Activated naive CD8-positive, alpha-beta T cell treated with anti-CD3 and anti-CD28 coated beads, Interleukin-2, amount 10 ng/mL, durations not matched to agents 7 days and 5 days (primary cell): ENCODE data around the gene VPS37C. TPM values are rescaled to one million over a fixed set of nuclear protein-coding genes. Genes with fewer than 3 reads are reported as not detected.

ENCODE experiments used
- ATAC-seq: fragments of 150-1000 bp; cut with Tn5 transposase; one replicate; pipeline ENCODE4 v1.10.0; 2021; ENCODE audit warnings: low read depth, moderate library complexity
- POLR2A ChIA-PET: fragments of 350-600 bp; sonication (Branson Sonifier 250); formaldehyde crosslinking; loops from one replicate; lab custom pipeline; 2021; ENCODE audit warnings: antibody characterized with exemption; lab: Charles Lee
- DNase-seq: peaks from one replicate; pipeline ENCODE4 v3.0.0; 2021
- H3K27ac Mint-ChIP-seq: one replicate; pipeline ENCODE4 v1.8.0; 2022; ENCODE audit warnings: mild to moderate bottlenecking, mixed read lengths
- H3K27me3 Mint-ChIP-seq: one replicate; pipeline ENCODE4 v1.8.0; 2022; ENCODE audit warnings: mild to moderate bottlenecking, moderate library complexity, mixed read lengths
- H3K36me3 Mint-ChIP-seq: one replicate; pipeline ENCODE4 v1.8.0; 2021; ENCODE audit warnings: mild to moderate bottlenecking, mixed read lengths
- H3K4me1 Mint-ChIP-seq: one replicate; pipeline ENCODE4 v1.8.0; 2021; ENCODE audit warnings: mixed read lengths
- H3K4me3 Mint-ChIP-seq: one replicate; pipeline ENCODE4 v1.8.0; 2022; ENCODE audit warnings: mild to moderate bottlenecking, moderate library complexity, mixed read lengths
- H3K9me3 Mint-ChIP-seq: one replicate; pipeline ENCODE4 v1.8.0; 2021; ENCODE audit warnings: mixed read lengths
- total RNA-seq, 2 experiments: library from RNA; stranded (reverse); gene quantifications; one replicate each; pipeline ENCODE4 v1.2.3, GENCODE V29; 2021

VPS37C gene
- total RNA-seq, 2 experiments from 2014 or later, result 5.6 to 6.0 TPM

DNA sequence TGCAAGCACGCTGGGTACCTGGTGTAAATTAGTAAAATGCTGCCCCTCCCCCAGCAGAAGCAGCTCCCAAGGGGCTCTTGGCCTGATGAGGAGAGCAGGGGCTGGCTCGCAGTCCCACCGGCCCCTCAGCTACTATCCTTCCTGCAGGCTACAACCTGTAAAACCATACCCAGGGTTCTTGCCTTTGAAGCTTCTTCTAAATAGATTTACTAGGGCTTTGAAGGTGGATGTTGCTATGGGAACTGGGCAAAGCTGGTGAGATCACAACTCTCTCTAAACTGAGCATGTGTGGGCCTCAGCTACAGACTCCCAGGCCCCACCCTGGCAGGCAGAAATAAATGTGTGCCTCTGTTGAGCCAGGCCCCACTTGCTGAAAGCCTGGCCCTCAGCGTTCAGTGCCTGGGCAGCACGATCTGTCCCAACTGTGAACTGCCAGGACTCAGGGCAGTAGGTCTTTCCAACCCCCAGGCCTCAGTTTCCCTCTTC, 40.5 kb downstream of the VPS37C start:
- Mint-ChIP-seq H3K4me3 (peak overlapping the region; percentile 69), H3K27ac (peak overlapping the region; percentile 85), H3K36me3 (peaks cover 63% of the 10 kb centered on the region), H3K4me1 (peaks cover 64% of the 10 kb centered on the region), H3K9me3 (no peaks in the 10 kb centered on the region), H3K27me3 (no peaks in the 10 kb centered on the region)
- ATAC-seq, result peak; percentile 81
- no peak for DNase-seq
- POLR2A ChIA-PET, result interaction anchor here (0.6 to 2.0 kb wide), 6 partner anchors 8 to 78 kb away, joined by 3 to 9 read pairs (median 5); no protein-coding TSS in a partner anchor

DNA sequence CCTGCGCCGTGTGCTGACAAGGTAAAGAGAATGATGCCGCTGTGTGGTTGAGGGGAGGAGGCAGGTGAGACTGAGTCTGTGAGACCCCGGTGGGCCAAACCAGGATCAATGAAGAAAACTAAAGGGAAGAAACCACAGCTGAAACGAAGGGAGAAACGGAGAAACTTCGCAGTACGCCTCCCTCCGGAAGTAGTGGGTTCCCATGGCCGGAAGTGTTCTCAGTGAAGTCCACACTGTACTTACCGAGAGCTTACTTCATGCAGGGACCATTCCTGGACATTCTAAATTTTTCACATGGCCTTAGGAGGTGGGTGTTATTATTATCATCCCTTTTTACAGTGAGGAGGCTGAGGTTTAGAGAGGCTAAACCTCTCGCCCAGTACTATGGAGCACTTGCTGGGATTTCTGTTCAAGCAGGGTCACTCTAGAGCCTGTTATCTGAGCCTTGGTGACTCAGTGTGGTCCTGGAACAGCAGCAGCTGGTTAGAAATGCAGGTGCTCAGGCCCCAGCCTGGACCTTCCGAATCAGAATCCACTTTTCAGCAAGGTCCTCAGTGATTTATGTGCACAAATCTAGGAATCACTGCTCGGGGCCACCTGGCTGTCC, 41.0 kb downstream of the VPS37C start:
- Mint-ChIP-seq H3K27me3 (no peaks in the 10 kb centered on the region), H3K27ac (peak overlapping the region; percentile 85), H3K4me3 (peak overlapping the region; percentile 69), H3K9me3 (no peaks in the 10 kb centered on the region), H3K36me3 (peaks cover 67% of the 10 kb centered on the region), H3K4me1 (peaks cover 67% of the 10 kb centered on the region)
- POLR2A ChIA-PET, result interaction anchor here (0.6 to 2.0 kb wide), 7 partner anchors 8 to 149 kb away, joined by 3 to 9 read pairs (median 4); partner anchors contain the start of gene CD6
- ATAC-seq, result peak; percentile 5
- no peak for DNase-seq

DNA sequence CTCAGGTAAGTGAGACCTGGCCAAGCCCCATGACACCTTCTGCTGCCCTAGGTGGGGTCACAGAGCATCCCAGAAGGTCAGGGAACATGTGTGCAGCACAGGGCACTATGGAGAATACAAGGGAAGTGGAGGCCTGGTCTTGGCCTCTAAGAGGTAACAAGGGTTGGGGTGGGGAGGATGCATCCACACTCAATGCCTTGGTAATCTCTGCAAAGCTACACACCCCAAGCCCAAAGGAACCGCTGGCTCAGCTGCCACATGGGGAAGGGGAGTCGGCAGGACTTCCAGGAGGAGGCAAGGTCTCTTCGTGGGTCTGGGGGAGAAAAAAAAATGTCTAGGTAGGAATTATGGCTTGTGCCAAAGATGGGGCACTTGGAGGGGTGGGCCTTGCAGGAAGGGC, 41.7 kb downstream of the VPS37C start:
- H3K27ac Mint-ChIP-seq, result peak overlapping the region; percentile 85
- peaks cover 71% of the 10 kb centered on the region for H3K36me3 Mint-ChIP-seq
- peaks cover 71% of the 10 kb centered on the region for H3K4me1 Mint-ChIP-seq
- H3K9me3 Mint-ChIP-seq, result no peaks in the 10 kb centered on the region
- ATAC-seq (no peak), DNase-seq (no peak)
- H3K4me3 Mint-ChIP-seq, result peak overlapping the region; percentile 69
- H3K27me3 Mint-ChIP-seq, result no peaks in the 10 kb centered on the region
- POLR2A ChIA-PET, result interaction anchor here (0.7 to 2.0 kb wide), 5 partner anchors 8 to 148 kb away, joined by 3 to 9 read pairs (median 6); partner anchors contain the start of genes CD5 and CD6

DNA sequence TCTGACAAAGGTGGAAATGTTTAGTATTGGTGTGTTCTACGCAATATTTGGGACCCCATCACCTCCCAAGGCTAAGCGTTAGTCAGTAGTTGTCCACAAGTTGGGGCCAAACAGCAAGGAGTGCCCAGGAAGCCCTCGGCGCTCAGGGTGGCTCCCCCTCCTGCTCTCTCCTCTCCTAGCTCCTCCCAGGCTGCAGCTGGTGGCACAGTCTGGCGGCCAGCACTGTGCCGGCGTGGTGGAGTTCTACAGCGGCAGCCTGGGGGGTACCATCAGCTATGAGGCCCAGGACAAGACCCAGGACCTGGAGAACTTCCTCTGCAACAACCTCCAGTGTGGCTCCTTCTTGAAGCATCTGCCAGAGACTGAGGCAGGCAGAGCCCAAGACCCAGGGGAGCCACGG, 42.2 kb downstream of the VPS37C start:
- peaks cover 71% of the 10 kb centered on the region for H3K4me1 Mint-ChIP-seq
- DNase-seq, result no peak
- POLR2A ChIA-PET, result interaction anchor here (0.8 to 1.4 kb wide), 2 partner anchors 9 to 17 kb away, joined by 3 read pairs; partner anchors contain the start of gene CD5
- H3K27ac Mint-ChIP-seq, result peak overlapping the region; percentile 85
- H3K4me3 Mint-ChIP-seq, result peak overlapping the region; percentile 69
- H3K36me3 Mint-ChIP-seq, result peaks cover 68% of the 10 kb centered on the region
- no peaks in the 10 kb centered on the region for H3K27me3 Mint-ChIP-seq
- H3K9me3 Mint-ChIP-seq, result no peaks in the 10 kb centered on the region
- ATAC-seq, result no peak

DNA sequence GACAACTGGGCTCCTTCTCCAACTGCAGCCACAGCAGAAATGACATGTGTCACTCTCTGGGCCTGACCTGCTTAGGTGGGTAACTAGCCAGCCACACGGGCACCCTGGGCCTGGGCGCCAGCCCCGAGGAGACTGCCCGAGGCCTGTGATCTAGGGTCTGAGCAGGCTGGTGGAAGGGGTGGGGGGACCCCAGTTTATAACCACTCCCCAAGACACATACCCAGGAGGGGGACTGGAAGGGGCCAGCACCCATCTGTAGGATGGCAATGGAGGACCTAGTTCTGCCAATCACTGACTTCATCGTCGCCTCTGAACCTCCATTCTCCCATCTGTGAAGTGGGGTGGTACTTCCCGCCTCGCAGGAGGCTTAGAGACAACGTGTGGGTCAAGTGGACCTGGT, 42.8 kb downstream of the VPS37C start:
- peaks cover 66% of the 10 kb centered on the region for H3K36me3 Mint-ChIP-seq
- no peak for DNase-seq
- H3K4me3 Mint-ChIP-seq, result peak overlapping the region; percentile 45
- peak overlapping the region; percentile 85 for H3K27ac Mint-ChIP-seq
- POLR2A ChIA-PET, result interaction anchor here (0.8 to 1.4 kb wide), 3 partner anchors 8 to 16 kb away, joined by 3 read pairs; partner anchors contain the start of gene CD5
- ATAC-seq, result no peak
- H3K27me3 Mint-ChIP-seq, result no peaks in the 10 kb centered on the region
- peaks cover 73% of the 10 kb centered on the region for H3K4me1 Mint-ChIP-seq
- H3K9me3 Mint-ChIP-seq, result no peaks in the 10 kb centered on the region

DNA sequence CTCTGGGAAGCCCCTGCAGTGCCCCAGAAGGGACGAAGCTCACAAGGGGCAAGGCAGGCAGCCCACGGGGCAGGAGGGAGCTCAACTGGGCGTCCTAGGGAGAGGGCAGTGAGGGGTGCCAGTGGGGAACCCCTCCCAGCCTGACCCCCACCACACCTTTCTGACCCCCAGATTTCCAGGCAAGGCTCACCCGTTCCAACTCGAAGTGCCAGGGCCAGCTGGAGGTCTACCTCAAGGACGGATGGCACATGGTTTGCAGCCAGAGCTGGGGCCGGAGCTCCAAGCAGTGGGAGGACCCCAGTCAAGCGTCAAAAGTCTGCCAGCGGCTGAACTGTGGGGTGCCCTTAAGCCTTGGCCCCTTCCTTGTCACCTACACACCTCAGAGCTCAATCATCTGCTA, 43.2 kb downstream of the VPS37C start:
- Mint-ChIP-seq H3K4me1 (peaks cover 74% of the 10 kb centered on the region), H3K27me3 (no peaks in the 10 kb centered on the region), H3K4me3 (no peak overlapping the region), H3K9me3 (no peaks in the 10 kb centered on the region), H3K27ac (peak overlapping the region; percentile 38), H3K36me3 (peaks cover 65% of the 10 kb centered on the region)
- DNase-seq, result no peak
- no peak for ATAC-seq
- POLR2A ChIA-PET, result interaction anchor here (0.9 to 1.1 kb wide), 2 partner anchors 13 to 92 kb away, joined by 3 read pairs; no protein-coding TSS in a partner anchor

DNA sequence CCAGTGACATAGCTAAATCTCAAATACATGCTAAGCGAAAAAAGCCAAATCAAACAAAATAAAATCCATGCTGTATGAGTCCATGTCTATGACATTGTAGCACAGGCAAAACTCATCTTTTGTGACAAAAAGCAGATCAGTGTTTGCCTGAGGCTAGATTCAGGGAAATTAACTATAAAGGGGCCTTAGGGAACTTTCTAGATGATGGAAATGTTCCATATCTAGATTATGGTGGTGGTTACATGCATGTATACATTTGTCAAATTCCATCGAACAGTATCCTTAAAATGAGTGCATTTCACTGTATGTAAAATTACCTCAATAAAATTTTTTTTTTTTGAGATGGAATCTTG, 44.1 kb downstream of the VPS37C start:
- ATAC-seq, result no peak
- no peaks in the 10 kb centered on the region for H3K9me3 Mint-ChIP-seq
- no peak overlapping the region for H3K4me3 Mint-ChIP-seq
- no peak for DNase-seq
- POLR2A ChIA-PET, result interaction anchor here (0.9 to 1.1 kb wide), 2 partner anchors 12 to 91 kb away, joined by 3 read pairs; no protein-coding TSS in a partner anchor
- H3K36me3 Mint-ChIP-seq, result peaks cover 66% of the 10 kb centered on the region
- H3K27ac Mint-ChIP-seq, result peak overlapping the region; percentile 85
- no peaks in the 10 kb centered on the region for H3K27me3 Mint-ChIP-seq
- peaks cover 75% of the 10 kb centered on the region for H3K4me1 Mint-ChIP-seq

DNA sequence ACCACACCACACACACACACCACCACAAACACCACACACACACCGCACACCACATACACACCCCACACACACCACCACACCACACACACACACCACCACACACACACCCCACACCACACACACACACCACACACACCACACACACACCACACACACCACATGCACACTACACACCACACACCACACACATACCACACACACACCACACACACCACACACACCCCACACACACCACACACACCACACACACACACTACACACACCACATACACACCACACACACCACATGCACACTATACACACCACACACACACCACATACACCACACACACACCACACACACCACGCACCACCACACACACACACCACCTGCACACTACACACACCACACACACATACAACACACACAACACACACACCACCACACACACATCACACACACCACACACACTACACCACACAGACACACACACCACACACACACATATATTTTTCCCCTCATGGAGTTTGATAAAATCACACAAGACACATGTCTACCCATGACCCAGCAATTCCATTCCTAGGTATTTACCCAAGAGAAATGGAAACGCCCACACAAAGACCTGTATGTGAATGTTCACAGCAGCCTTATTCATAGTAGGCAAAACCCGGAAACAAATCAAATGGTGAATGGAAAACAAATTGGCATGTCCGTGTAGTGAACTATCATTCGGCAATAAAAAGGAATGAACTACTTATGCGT, 44.6 kb downstream of the VPS37C start:
- POLR2A ChIA-PET, result interaction anchor here (0.9 to 3.2 kb wide), 2 partner anchors 12 to 90 kb away, joined by 3 to 11 read pairs; no protein-coding TSS in a partner anchor
- no peaks in the 10 kb centered on the region for H3K9me3 Mint-ChIP-seq
- H3K36me3 Mint-ChIP-seq, result peaks cover 67% of the 10 kb centered on the region
- H3K4me1 Mint-ChIP-seq, result peaks cover 77% of the 10 kb centered on the region
- no peaks in the 10 kb centered on the region for H3K27me3 Mint-ChIP-seq
- DNase-seq (no peak), ATAC-seq (no peak)
- H3K4me3 Mint-ChIP-seq, result peak overlapping the region; percentile 49
- H3K27ac Mint-ChIP-seq, result peak overlapping the region; percentile 85

DNA sequence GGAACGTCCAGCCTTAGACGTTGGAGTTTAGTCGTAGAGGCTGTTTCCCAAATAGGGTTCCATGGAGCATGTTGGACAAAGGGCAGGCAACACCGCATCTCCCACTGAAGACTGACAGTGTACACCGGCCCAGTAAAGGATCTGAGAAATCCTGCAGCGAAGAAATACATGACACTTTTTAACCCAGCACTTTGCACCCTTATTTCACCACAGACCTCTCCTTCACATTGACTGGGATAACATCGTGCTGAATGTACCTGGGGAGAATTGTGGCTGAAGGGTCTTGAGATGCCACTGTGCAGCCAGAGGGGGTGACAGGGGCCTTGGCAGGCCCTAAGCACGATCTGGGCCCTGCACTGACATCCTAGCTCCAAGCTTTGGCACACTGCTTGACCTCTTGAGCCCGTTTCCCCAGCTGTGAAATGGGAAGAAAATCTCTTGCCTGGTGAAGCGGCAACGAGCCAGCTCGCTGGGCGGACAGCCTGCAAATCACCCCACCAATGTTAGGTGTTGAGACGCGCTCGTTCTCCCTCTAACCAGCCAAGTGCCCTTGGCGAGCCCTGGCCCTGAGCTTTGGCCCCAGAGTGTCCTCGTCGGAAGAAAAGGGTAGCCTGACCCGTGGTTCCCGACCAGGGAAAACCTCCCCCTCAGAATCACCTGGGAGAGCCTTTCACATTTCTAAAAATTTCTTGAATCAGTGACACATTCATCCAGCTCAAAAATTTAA, 45.6 kb downstream of the VPS37C start:
- DNase-seq (no peak), ATAC-seq (no peak)
- H3K36me3 Mint-ChIP-seq, result peaks cover 67% of the 10 kb centered on the region
- POLR2A ChIA-PET, result interaction anchor here (3.2 to 6.3 kb wide), 2 partner anchors 11 to 35 kb away, joined by 11 to 34 read pairs; no protein-coding TSS in a partner anchor
- no peaks in the 10 kb centered on the region for H3K27me3 Mint-ChIP-seq
- H3K27ac Mint-ChIP-seq, result peak overlapping the region; percentile 85
- H3K4me1 Mint-ChIP-seq, result peaks cover 82% of the 10 kb centered on the region
- H3K4me3 Mint-ChIP-seq, result no peak overlapping the region
- H3K9me3 Mint-ChIP-seq, result no peaks in the 10 kb centered on the region

DNA sequence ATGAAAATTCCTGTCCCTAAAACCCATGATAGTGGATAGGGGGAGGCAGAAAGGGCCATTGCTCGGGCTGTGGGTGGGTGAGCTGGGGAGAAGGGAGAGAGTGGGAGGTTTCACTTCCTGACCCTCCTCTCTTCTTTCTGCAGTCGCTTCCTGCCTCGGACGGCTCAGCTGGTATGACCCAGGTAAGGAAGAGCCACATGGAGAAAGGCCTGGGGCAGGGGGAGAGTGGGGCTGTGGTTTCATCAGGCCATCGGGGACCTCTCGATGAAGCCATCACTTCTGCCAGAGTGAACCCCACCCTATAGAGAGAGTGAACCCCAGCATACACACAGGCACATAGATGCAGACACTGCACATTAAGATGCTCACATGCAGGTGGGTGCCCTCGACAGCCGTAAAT, 46.3 kb downstream of the VPS37C start:
- Mint-ChIP-seq H3K9me3 (no peaks in the 10 kb centered on the region), H3K36me3 (peaks cover 71% of the 10 kb centered on the region), H3K27me3 (no peaks in the 10 kb centered on the region), H3K27ac (peak overlapping the region; percentile 85), H3K4me3 (peak overlapping the region; percentile 39), H3K4me1 (peaks cover 84% of the 10 kb centered on the region)
- POLR2A ChIA-PET, result interaction anchor here (1.2 to 6.3 kb wide), 4 partner anchors 10 to 200 kb away, joined by 3 to 40 read pairs (median 22); partner anchors contain the start of gene CD5
- no peak for DNase-seq
- ATAC-seq, result no peak

DNA sequence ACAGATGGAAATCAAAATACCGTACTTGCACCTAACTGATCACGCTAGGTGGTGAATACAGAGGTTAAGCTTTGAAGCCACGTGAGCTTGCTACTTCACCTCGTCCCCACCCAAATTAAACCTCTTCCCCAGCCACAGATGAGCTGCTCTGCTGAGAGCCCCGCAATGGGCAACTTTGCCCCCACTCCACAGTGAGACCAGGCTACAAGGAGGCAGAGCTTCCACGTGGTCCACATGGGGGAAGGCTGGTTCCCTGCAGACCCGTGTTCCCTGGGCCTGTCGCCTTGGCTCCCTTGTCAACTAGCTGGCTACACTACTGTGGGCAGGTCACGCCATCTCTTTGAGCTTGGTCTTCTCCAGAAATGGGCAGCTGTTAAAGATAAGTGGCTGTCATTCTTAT, 48.0 kb downstream of the VPS37C start:
- H3K36me3 Mint-ChIP-seq, result peaks cover 72% of the 10 kb centered on the region
- H3K27me3 Mint-ChIP-seq, result no peaks in the 10 kb centered on the region
- no peaks in the 10 kb centered on the region for H3K9me3 Mint-ChIP-seq
- H3K4me3 Mint-ChIP-seq, result peak overlapping the region; percentile 88
- no peak for DNase-seq
- H3K27ac Mint-ChIP-seq, result peak overlapping the region; percentile 97
- POLR2A ChIA-PET, result interaction anchor here (1.0 to 6.3 kb wide), 18 partner anchors 8 to 245 kb away, joined by 3 to 40 read pairs (median 5); partner anchors contain the start of genes CD5 and PRPF19
- no peak for ATAC-seq
- peaks cover 84% of the 10 kb centered on the region for H3K4me1 Mint-ChIP-seq

DNA sequence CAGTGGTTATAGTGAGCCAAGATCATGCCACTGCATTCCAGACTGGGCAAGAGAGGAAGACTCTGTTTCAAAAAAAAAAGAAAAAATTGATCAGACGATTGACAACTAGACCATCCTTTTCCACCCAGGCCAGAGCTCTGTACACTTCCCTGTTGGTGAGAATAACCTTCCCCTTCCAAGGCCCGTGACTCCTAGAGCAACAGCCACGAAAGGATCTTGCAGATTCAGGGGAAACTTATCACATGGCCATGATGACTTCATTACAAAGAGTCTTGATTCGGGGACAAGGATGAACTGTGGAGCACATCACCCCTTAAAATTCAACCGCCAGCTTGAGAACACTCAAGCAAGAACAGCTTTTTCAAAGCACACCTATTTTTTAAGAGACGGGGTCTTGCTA, 48.7 kb downstream of the VPS37C start:
- Mint-ChIP-seq H3K9me3 (no peaks in the 10 kb centered on the region), H3K36me3 (peaks cover 70% of the 10 kb centered on the region), H3K4me3 (peak overlapping the region; percentile 88), H3K27me3 (no peaks in the 10 kb centered on the region), H3K4me1 (peaks cover 89% of the 10 kb centered on the region), H3K27ac (peak overlapping the region; percentile 97)
- POLR2A ChIA-PET, result interaction anchor here (1.0 to 6.3 kb wide), 17 partner anchors 8 to 199 kb away, joined by 3 to 40 read pairs (median 8); partner anchors contain the start of genes CD5, CD6 and TMEM109
- DNase-seq, result no peak
- ATAC-seq, result no peak
